Retinal pigment epithelial cell (primary cell): ENCODE results near the gene LRRC25.

Experiments used
- DNase-seq: peaks from one replicate; pipeline ENCODE4 v3.0.0-alpha.2; 2010; ENCODE audit warnings: low read depth
- H3K4me3 ChIP-seq: 2 replicates; pipeline ENCODE4 v1.5.1; 2011; ENCODE audit warnings: mild to moderate bottlenecking, low read length, control low read depth, moderate library complexity
- CTCF ChIP-seq: conservative IDR thresholded peaks from 2 replicates; pipeline ENCODE4 v1.5.1; 2011; ENCODE audit warnings: low read depth, low read length, control low read depth, inconsistent platforms

The LRRC25 gene

GRCh38 chr19:18397242-18398202 lies at the start of gene LRRC25:
Gene LRRC25 (minus strand): TSS chr19:18397622. CDS start chr19:18396963, 659 bp downstream.
- no peak for DNase-seq
- no peak for TF ChIP-seq CTCF
- peak within 1 kb of the TSS; percentile 25 for H3K4me3 ChIP-seq

GRCh38 chr19:18446811-18447359 lies 49.5 kb upstream of the LRRC25 start:
- no peak overlapping the region for H3K4me3 ChIP-seq
- no peak for TF ChIP-seq CTCF
- DNase-seq: no peak

- TF ChIP-seq CTCF: no peak
- DNase-seq: no peak
- H3K4me3 ChIP-seq: no peak overlapping the region
These were observed 48.9 kb upstream of the LRRC25 start for GRCh38 chr19:18446145-18446810.

- no peak overlapping the region for H3K4me3 ChIP-seq
- DNase-seq: no peak
- no peak for TF ChIP-seq CTCF
These were observed 48.0 kb upstream of the LRRC25 start for GRCh38 chr19:18445262-18445948.

GRCh38 chr19:18444513-18444912 lies 47.1 kb upstream of the LRRC25 start:
- no peak for DNase-seq
- H3K4me3 ChIP-seq: no peak overlapping the region
- no peak for TF ChIP-seq CTCF

- no peak overlapping the region for H3K4me3 ChIP-seq
- DNase-seq: no peak
- TF ChIP-seq CTCF: no peak
These were observed 46.4 kb upstream of the LRRC25 start for GRCh38 chr19:18443831-18444230.
